GM23338 (cell line): ENCODE data around the gene CTRB1. TPM values are rescaled to one million over a fixed set of nuclear protein-coding genes. Genes with fewer than 3 reads are reported as not detected.

Source experiments
- ATAC-seq: fragments of 200-7000 bp; cut with Tn5 transposase; 3 replicates; pipeline ENCODE4 v1.9.1; 2020
- DNase-seq: peaks from one replicate; pipeline ENCODE4 v3.0.0-alpha.2; 2015; ENCODE audit warnings: low spot score
- H2AFZ ChIP-seq: fragments of 200-600 bp; sonication (generic); 2 replicates; pipeline ENCODE4 v1.8.0; 2016; ENCODE audit warnings: antibody characterized with exemption, mild to moderate bottlenecking, moderate library complexity
- H3F3A ChIP-seq: fragments of 200-600 bp; sonication (generic); replicated peaks from 2 replicates; pipeline ENCODE4 v1.8.0; 2017; ENCODE audit warnings: antibody characterized with exemption, mixed run types, low read depth
- H3K27ac ChIP-seq: fragments of 200-600 bp; sonication (generic); 2 replicates; pipeline ENCODE4 v1.6.1; 2016; ENCODE audit warnings: low read depth
- H3K27me3 ChIP-seq: fragments of 200-600 bp; sonication (generic); 2 replicates; pipeline ENCODE4 v1.8.0; 2016; ENCODE audit warnings: mild to moderate bottlenecking, mixed run types, moderate library complexity; ENCODE audit not compliant: insufficient read depth
- H3K36me3 ChIP-seq: fragments of 200-600 bp; sonication (generic); 2 replicates; pipeline ENCODE4 v1.8.0; 2016; ENCODE audit warnings: mild to moderate bottlenecking; ENCODE audit not compliant: insufficient read depth
- H3K4me1 ChIP-seq: fragments of 200-600 bp; sonication (generic); 2 replicates; pipeline ENCODE4 v1.8.0; 2016; ENCODE audit warnings: mild to moderate bottlenecking, moderate library complexity; ENCODE audit not compliant: insufficient read depth
- H3K4me2 ChIP-seq: fragments of 200-600 bp; sonication (generic); 2 replicates; pipeline ENCODE4 v1.7.1; 2017; ENCODE audit warnings: mixed run types
- H3K4me3 ChIP-seq: fragments of 200-600 bp; sonication (generic); 2 replicates; pipeline ENCODE4 v1.6.1; 2016; ENCODE audit warnings: mixed run types
- H3K79me2 ChIP-seq: fragments of 200-600 bp; sonication (generic); replicated peaks from 2 replicates; pipeline ENCODE4 v1.8.0; 2017; ENCODE audit warnings: mild to moderate bottlenecking; ENCODE audit not compliant: insufficient read depth
- H3K9me2 ChIP-seq: fragments of 200-600 bp; sonication (generic); 2 replicates; pipeline ENCODE4 v1.8.0; 2017; ENCODE audit not compliant: insufficient read depth
- H4K20me1 ChIP-seq: fragments of 200-600 bp; sonication (generic); replicated peaks from 2 replicates; pipeline ENCODE4 v1.8.0; 2017; ENCODE audit warnings: mild to moderate bottlenecking; ENCODE audit not compliant: insufficient read depth
- H3K27ac Mint-ChIP-seq: 2 replicates; pipeline ENCODE4 v1.8.0; 2020; ENCODE audit warnings: inconsistent platforms, mild to moderate bottlenecking, moderate library complexity, mixed read lengths
- H3K27me3 Mint-ChIP-seq: 3 replicates; pipeline ENCODE4 v1.8.0; 2022; ENCODE audit warnings: low read depth, mild to moderate bottlenecking, moderate library complexity, mixed read lengths, inconsistent platforms; ENCODE audit not compliant: insufficient read depth, poor library complexity
- H3K36me3 Mint-ChIP-seq: 3 replicates; pipeline ENCODE4 v1.8.0; 2021; ENCODE audit warnings: low read depth, mild to moderate bottlenecking, inconsistent platforms, moderate library complexity, mixed read lengths
- H3K4me1 Mint-ChIP-seq: 3 replicates; pipeline ENCODE4 v1.8.0; 2020; ENCODE audit warnings: mild to moderate bottlenecking, inconsistent platforms, mixed read lengths
- H3K4me3 Mint-ChIP-seq: 3 replicates; pipeline ENCODE4 v1.8.0; 2021; ENCODE audit warnings: moderate library complexity, mild to moderate bottlenecking, inconsistent platforms, mixed read lengths
- H3K9me3 Mint-ChIP-seq: 3 replicates; pipeline ENCODE4 v1.8.0; 2020; ENCODE audit warnings: moderate library complexity, mild to moderate bottlenecking, inconsistent platforms, mixed read lengths
- CREB1 ChIP-seq: fragments of 250-450 bp; sonication (Bioruptor Pico); IDR thresholded peaks from 2 replicates; pipeline ENCODE4 v1.5.0; 2020; ENCODE audit warnings: low read depth, mild to moderate bottlenecking, moderate library complexity
- CTCF ChIP-seq, 2 experiments: fragments of 200-600 bp in 1 of 2; sonication (generic) in 1 of 2; conservative IDR thresholded peaks; 2 replicates each; pipeline versions ENCODE4 v1.5.1 to v1.6.1; 2016 to 2017; ENCODE audit warnings: antibody characterized with exemption in 2 of 2, low read depth in 2 of 2, mild to moderate bottlenecking in 2 of 2, moderate library complexity in 1 of 2
- ETS1 ChIP-seq: IDR thresholded peaks from 2 replicates; pipeline ENCODE4 v1.6.1; 2016; ENCODE audit warnings: antibody characterized with exemption
- EZH2 ChIP-seq: fragments of 200-600 bp; sonication (generic); IDR thresholded peaks from one replicate; pipeline ENCODE4 v1.8.0; 2017; ENCODE audit warnings: antibody characterized with exemption, mild to moderate bottlenecking, low read depth; ENCODE audit not compliant: unreplicated experiment
- EZH2phosphoT487 ChIP-seq: fragments of 200-600 bp; sonication (generic); IDR thresholded peaks from one replicate; pipeline ENCODE4 v1.8.1; 2018; ENCODE audit warnings: antibody characterized with exemption; ENCODE audit not compliant: unreplicated experiment
- JUNB ChIP-seq: IDR thresholded peaks from one replicate; pipeline ENCODE4 v1.6.1; 2016; ENCODE audit warnings: antibody characterized with exemption; ENCODE audit not compliant: unreplicated experiment
- NANOG ChIP-seq: IDR thresholded peaks from 2 replicates; pipeline ENCODE4 v1.6.1; 2016; ENCODE audit warnings: antibody characterized with exemption, borderline replicate concordance
- POLR2AphosphoS5 ChIP-seq: IDR thresholded peaks from 2 replicates; pipeline ENCODE4 v1.6.1; 2016; ENCODE audit warnings: antibody characterized with exemption, low read depth
- ZNF114 ChIP-seq: fragments of 250-450 bp; sonication (Bioruptor Pico); IDR thresholded peaks from 2 replicates; pipeline ENCODE4 v1.5.0; 2020; ENCODE audit warnings: mild to moderate bottlenecking, moderate library complexity
- ZNF462 ChIP-seq: fragments of 250-450 bp; sonication (Bioruptor Pico); IDR thresholded peaks from 2 replicates; pipeline ENCODE4 v1.5.0; 2020; ENCODE audit warnings: mild to moderate bottlenecking, moderate library complexity
- polyA plus RNA-seq: library from polyadenylated mRNA; unstranded; fragments of >200 nt; fragmentation: Nextera tagmentation; extraction: Ambion mirVana; gene quantifications from 2 replicates; pipeline ENCODE4 v1.2.1, GENCODE V29; 2016
- total RNA-seq: library from RNA; depleted of rRNA; stranded (reverse); fragments of >200 nt; shearing (Covaris generic); gene quantifications from 2 replicates; pipeline ENCODE4 v1.2.3, GENCODE V29; 2014

CTRB1 gene
- total and polyA plus RNA-seq, 2 experiments from 2014 or later = not detected

- TF ChIP-seq ZNF114 (CRISPR knock-in tag) (no peak), POLR2AphosphoS5 (no peak), CREB1 (CRISPR knock-in tag) (no peak), NANOG (no peak), CTCF (conservative IDR thresholded peaks at IDR 0.05; ENCODE audit: low read depth in 2 of 2) (no peak)
These were observed 48.2 kb downstream of the CTRB1 start (continued) for GRCh38 chr16:75266738-75267630.

- no peak overlapping the region for H2AFZ ChIP-seq
- Mint-ChIP-seq H3K4me3 (no peak overlapping the region), H3K36me3 (peaks cover 11% of the 10 kb centered on the region; the same call in 2 of the 3 replicates), H3K27me3 (peaks cover 21% of the 10 kb centered on the region), H3K4me1 (peaks cover 24% of the 10 kb centered on the region), H3K27ac (no peak overlapping the region), H3K9me3 (no peaks in the 10 kb centered on the region)
- DNase-seq (no peak), ATAC-seq (no peak)
- peaks cover 10% of the 10 kb centered on the region; the same call in 1 of the 2 replicates for H3K4me1 ChIP-seq
- no peak overlapping the region for H3K4me2 ChIP-seq
- H3F3A ChIP-seq = 0 out of 2 replicates have a peak, but pooled peaks cover 7% of the 10 kb centered on the region
- no peaks in the 10 kb centered on the region for H3K27me3 ChIP-seq
- H3K36me3 ChIP-seq = no peaks in the 10 kb centered on the region
- no peak overlapping the region for H3K4me3 ChIP-seq
- peaks cover 28% of the 10 kb centered on the region for H3K79me2 ChIP-seq
- H3K27ac ChIP-seq = no peak overlapping the region
- H4K20me1 ChIP-seq = peaks cover 22% of the 10 kb centered on the region
- H3K9me2 ChIP-seq = no peaks in the 10 kb centered on the region
- TF ChIP-seq ETS1 (no peak), POLR2AphosphoS5 (no peak), ZNF114 (CRISPR knock-in tag) (no peak), ZNF462 (no peak), NANOG (no peak), CREB1 (CRISPR knock-in tag) (no peak), EZH2phosphoT487 (no peak), EZH2 (no peak), JUNB (no peak), CTCF (conservative IDR thresholded peaks at IDR 0.05; ENCODE audit: low read depth in 2 of 2) (no peak)
These were observed 49.0 kb downstream of the CTRB1 start for GRCh38 chr16:75267631-75268264.
